ENCODE measurements around the gene LRRC73.
A peak's percentile ranks its signal among the peaks of the same experiment; 100 is the strongest.

Gene LRRC73

DNA sequence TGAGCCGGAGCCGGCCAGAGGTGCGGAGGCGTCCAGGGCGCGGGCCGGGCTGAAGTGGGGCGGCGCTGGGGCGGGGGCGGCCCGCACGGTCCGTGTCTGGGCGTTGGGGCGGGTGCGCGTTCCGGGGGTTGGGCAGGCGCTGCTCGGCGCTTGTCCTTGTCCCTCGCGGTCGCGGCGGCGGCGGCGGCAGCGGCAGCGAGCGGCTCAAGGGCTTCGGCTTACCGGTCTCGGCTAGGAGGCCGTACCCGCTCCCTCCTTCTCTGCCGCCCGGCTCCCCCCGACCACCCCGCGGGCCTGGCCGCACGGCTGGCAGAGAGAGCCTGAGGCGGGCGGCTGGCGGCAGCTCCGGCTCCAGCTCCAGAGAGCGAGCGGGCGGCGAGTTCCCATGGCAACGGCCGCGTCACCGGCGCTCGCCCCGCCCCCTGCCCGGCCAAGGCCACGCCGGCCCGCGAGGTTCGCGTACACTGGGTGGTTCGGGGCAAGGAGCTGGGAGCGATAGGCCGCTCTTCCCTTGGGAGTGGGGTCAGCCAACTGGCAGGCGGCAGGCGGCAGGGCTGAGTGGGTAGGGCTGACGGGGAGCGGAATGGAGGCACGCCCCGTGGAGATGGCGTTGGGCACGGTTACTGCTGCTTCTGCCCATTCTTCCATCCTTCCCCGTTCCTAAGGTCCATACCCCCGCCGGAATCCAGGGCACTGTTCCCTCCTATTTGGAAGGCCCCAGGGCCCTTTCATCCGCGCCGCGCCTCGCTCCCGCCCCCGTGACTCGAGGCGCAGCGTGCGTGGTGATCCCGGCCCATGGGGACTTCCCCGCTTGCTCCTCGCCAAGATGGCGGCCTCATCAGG lies at the start of gene LRRC73 (continued):
- TF ChIP-seq, protein P1, sequence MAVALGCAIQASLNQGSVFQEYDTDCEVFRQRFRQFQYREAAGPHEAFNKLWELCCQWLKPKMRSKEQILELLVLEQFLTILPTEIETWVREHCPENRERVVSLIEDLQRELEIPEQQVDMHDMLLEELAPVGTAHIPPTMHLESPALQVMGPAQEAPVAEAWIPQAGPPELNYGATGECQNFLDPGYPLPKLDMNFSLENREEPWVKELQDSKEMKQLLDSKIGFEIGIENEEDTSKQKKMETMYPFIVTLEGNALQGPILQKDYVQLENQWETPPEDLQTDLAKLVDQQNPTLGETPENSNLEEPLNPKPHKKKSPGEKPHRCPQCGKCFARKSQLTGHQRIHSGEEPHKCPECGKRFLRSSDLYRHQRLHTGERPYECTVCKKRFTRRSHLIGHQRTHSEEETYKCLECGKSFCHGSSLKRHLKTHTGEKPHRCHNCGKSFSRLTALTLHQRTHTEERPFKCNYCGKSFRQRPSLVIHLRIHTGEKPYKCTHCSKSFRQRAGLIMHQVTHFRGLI (tag by site-specific recombination; IDR thresholded peaks at IDR 0.05), result peak; percentile 82
- TF ChIP-seq ZBTB17 (tag by site-specific recombination; IDR thresholded peaks at IDR 0.05) (peak; percentile 60), ZBTB21 (tag by site-specific recombination; IDR thresholded peaks at IDR 0.05) (no peak), ZNF596 (tag by site-specific recombination; IDR thresholded peaks at IDR 0.05) (peak; percentile 69), SP2 (tag by site-specific recombination; IDR thresholded peaks at IDR 0.05) (peak; percentile 78), SP3 (tag by site-specific recombination; IDR thresholded peaks at IDR 0.05) (peak; percentile 40; the same call in 1 of the 2 replicates), HOXC10 (CRISPR knock-in tag; IDR thresholded peaks at IDR 0.05) (no peak; the same call in 1 of the 2 replicates), ZNF670 (tag by site-specific recombination; IDR thresholded peaks at IDR 0.05; ENCODE audit: low read depth) (no peak), KLF9 (tag by site-specific recombination; IDR thresholded peaks at IDR 0.05; ENCODE audit: low read depth) (peak; percentile 77), ZNF501 (tag by site-specific recombination; IDR thresholded peaks at IDR 0.05) (no peak), ZBTB7A (tag by site-specific recombination; IDR thresholded peaks at IDR 0.05; ENCODE audit: low read depth) (no peak; the same call in 1 of the 2 replicates), ZNF830 (tag by site-specific recombination; IDR thresholded peaks at IDR 0.05; ENCODE audit: low read depth) (no peak), ZNF24 (tag by site-specific recombination; IDR thresholded peaks at IDR 0.05) (no peak), ZNF140 (tag by site-specific recombination; IDR thresholded peaks at IDR 0.05) (peak; percentile 57; the same call in 1 of the 2 replicates), ZBTB8A (tag by site-specific recombination; IDR thresholded peaks at IDR 0.05) (peak; percentile 71), ZIC2 (tag by site-specific recombination; IDR thresholded peaks at IDR 0.05) (no peak), ZNF221 (tag by site-specific recombination; IDR thresholded peaks at IDR 0.05; ENCODE audit: borderline replicate concordance) (no peak), ZNF394 (tag by site-specific recombination; IDR thresholded peaks at IDR 0.05; ENCODE audit: borderline replicate concordance) (no peak; the same call in 1 of the 2 replicates), GLIS1 (tag by site-specific recombination; IDR thresholded peaks at IDR 0.05) (no peak), KLF8 (tag by site-specific recombination; IDR thresholded peaks at IDR 0.05) (peak; percentile 47; the same call in 1 of the 2 replicates), ZNF585B (tag by site-specific recombination; IDR thresholded peaks at IDR 0.05) (no peak), ZSCAN30 (tag by site-specific recombination; IDR thresholded peaks at IDR 0.05) (0 out of 2 replicates have a peak, but pooled peaks have one; percentile 53)
- TF ChIP-seq, protein P2, sequence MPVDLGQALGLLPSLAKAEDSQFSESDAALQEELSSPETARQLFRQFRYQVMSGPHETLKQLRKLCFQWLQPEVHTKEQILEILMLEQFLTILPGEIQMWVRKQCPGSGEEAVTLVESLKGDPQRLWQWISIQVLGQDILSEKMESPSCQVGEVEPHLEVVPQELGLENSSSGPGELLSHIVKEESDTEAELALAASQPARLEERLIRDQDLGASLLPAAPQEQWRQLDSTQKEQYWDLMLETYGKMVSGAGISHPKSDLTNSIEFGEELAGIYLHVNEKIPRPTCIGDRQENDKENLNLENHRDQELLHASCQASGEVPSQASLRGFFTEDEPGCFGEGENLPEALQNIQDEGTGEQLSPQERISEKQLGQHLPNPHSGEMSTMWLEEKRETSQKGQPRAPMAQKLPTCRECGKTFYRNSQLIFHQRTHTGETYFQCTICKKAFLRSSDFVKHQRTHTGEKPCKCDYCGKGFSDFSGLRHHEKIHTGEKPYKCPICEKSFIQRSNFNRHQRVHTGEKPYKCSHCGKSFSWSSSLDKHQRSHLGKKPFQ (tag by site-specific recombination; IDR thresholded peaks at IDR 0.05), result no peak
- TF ChIP-seq, protein P3, sequence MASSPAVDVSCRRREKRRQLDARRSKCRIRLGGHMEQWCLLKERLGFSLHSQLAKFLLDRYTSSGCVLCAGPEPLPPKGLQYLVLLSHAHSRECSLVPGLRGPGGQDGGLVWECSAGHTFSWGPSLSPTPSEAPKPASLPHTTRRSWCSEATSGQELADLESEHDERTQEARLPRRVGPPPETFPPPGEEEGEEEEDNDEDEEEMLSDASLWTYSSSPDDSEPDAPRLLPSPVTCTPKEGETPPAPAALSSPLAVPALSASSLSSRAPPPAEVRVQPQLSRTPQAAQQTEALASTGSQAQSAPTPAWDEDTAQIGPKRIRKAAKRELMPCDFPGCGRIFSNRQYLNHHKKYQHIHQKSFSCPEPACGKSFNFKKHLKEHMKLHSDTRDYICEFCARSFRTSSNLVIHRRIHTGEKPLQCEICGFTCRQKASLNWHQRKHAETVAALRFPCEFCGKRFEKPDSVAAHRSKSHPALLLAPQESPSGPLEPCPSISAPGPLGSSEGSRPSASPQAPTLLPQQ (tag by site-specific recombination; IDR thresholded peaks at IDR 0.05), result peak; percentile 30; the same call in 1 of the 2 replicates
- TF ChIP-seq, protein P4, sequence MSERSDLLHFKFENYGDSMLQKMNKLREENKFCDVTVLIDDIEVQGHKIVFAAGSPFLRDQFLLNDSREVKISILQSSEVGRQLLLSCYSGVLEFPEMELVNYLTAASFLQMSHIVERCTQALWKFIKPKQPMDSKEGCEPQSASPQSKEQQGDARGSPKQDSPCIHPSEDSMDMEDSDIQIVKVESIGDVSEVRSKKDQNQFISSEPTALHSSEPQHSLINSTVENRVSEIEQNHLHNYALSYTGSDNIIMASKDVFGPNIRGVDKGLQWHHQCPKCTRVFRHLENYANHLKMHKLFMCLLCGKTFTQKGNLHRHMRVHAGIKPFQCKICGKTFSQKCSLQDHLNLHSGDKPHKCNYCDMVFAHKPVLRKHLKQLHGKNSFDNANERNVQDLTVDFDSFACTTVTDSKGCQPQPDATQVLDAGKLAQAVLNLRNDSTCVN (tag by site-specific recombination; optimal IDR thresholded peaks at IDR 0.05), result peak; percentile 81
- TF ChIP-seq, protein P5, sequence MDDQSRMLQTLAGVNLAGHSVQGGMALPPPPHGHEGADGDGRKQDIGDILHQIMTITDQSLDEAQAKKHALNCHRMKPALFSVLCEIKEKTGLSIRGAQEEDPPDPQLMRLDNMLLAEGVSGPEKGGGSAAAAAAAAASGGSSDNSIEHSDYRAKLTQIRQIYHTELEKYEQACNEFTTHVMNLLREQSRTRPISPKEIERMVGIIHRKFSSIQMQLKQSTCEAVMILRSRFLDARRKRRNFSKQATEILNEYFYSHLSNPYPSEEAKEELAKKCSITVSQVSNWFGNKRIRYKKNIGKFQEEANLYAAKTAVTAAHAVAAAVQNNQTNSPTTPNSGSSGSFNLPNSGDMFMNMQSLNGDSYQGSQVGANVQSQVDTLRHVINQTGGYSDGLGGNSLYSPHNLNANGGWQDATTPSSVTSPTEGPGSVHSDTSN (CRISPR knock-in tag; IDR thresholded peaks at IDR 0.05), result peak; percentile 81
- TF ChIP-seq, protein P6, sequence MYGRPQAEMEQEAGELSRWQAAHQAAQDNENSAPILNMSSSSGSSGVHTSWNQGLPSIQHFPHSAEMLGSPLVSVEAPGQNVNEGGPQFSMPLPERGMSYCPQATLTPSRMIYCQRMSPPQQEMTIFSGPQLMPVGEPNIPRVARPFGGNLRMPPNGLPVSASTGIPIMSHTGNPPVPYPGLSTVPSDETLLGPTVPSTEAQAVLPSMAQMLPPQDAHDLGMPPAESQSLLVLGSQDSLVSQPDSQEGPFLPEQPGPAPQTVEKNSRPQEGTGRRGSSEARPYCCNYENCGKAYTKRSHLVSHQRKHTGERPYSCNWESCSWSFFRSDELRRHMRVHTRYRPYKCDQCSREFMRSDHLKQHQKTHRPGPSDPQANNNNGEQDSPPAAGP (tag by site-specific recombination; IDR thresholded peaks at IDR 0.05), result 0 out of 2 replicates have a peak, but pooled peaks have one; percentile 22
- TF ChIP-seq, protein P7, sequence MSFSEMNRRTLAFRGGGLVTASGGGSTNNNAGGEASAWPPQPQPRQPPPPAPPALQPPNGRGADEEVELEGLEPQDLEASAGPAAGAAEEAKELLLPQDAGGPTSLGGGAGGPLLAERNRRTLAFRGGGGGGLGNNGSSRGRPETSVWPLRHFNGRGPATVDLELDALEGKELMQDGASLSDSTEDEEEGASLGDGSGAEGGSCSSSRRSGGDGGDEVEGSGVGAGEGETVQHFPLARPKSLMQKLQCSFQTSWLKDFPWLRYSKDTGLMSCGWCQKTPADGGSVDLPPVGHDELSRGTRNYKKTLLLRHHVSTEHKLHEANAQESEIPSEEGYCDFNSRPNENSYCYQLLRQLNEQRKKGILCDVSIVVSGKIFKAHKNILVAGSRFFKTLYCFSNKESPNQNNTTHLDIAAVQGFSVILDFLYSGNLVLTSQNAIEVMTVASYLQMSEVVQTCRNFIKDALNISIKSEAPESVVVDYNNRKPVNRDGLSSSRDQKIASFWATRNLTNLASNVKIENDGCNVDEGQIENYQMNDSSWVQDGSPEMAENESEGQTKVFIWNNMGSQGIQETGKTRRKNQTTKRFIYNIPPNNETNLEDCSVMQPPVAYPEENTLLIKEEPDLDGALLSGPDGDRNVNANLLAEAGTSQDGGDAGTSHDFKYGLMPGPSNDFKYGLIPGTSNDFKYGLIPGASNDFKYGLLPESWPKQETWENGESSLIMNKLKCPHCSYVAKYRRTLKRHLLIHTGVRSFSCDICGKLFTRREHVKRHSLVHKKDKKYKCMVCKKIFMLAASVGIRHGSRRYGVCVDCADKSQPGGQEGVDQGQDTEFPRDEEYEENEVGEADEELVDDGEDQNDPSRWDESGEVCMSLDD (tag by site-specific recombination; IDR thresholded peaks at IDR 0.05), result 0 out of 2 replicates have a peak, but pooled peaks have one; percentile 20

All from HEK293 (cell line).